HG03558 (cell line): ENCODE data around the gene THSD7B.
"Not testable (repeated sequence)": the region's sequence is repeated elsewhere in the genome, so short reads cannot be mapped to it uniquely, and the experiment has no call there.

Source experiments
- ATAC-seq: cut with Tn5 transposase; IDR thresholded peaks from one replicate; pipeline ENCODE4 v1.9.1; 2021; ENCODE audit warnings: moderate number of reproducible peaks; ENCODE audit not compliant: unreplicated experiment; ENCODE audit errors: extremely low read depth

THSD7B gene

DNA sequence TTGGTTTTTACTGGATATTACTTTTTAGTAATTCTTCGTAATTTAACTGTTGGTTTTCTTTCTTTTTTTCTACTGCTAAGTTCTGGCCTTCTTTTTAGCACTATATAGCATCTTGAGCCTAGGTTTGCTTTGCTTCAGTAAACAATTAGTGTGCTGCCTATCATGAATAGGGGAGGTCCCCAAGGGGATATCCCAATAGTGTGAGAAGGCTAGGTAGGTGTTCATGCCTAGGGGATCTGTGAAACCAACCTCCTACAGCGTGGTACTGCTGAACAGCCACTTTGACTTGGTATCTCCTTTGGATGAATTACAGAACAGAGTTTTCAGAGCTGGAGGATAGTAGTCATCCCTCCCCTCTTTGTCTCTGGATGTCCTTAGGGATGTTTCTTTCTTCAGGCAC lies 888.7 kb downstream of the THSD7B start:
- no peak for ATAC-seq

DNA sequence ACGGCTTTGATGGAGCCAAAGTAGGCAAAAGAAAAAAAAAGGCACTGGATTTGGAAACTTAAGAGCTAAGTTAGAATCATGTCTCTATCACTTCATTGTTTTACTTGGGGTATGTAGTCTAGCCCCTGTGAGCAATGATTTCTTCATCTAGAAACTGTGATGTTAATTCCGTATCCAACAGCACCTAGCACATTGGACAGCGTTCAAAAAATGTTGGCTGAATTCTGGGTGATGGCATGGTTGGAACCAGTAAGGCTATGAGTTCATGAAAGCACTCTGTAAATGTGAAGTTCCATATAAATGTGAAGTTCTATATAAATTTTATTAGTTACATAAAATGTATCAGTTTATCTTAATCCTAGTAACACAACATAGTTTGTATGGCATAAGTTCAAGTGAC lies 890.5 kb downstream of the THSD7B start:
- ATAC-seq = no peak

DNA sequence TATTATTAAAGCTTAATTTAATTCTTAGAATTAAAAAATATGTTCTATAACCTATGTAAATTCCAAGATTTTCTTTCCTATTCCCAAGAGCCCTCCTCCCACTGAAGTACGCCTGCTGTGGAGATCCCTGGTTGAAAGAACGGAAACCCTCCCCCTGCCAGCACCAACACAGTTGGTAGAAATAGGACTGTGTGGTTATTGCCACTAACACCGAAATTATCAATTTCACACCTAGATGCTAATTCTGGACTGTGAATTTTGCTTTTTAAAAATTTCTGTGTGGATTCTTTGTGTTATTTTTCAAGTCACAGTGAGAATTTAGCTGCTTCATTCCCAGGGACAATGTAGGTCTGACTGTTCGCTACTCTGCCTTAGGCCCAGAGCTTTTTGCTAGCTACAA lies 893.1 kb downstream of the THSD7B start:
- no peak for ATAC-seq

DNA sequence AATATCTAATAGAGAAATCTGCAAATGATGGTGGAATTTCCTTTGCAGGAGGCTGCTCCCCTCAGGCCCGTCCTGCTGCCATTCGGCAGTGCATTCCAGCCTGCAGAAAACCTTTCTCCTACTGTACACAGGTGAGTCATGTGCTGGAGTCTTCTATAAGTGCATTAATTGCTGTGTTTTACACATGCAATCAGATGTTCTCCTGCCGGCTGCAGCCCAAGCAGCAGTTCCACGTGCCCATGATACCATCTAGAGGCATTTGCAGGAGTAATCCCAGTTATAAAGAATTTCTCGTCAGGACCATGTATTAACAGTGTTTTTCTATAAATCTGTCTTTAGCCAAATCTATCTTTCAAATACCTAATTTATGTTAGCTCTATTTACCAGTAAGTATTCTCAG lies 894.3 kb downstream of the THSD7B start:
- ATAC-seq = no peak

DNA sequence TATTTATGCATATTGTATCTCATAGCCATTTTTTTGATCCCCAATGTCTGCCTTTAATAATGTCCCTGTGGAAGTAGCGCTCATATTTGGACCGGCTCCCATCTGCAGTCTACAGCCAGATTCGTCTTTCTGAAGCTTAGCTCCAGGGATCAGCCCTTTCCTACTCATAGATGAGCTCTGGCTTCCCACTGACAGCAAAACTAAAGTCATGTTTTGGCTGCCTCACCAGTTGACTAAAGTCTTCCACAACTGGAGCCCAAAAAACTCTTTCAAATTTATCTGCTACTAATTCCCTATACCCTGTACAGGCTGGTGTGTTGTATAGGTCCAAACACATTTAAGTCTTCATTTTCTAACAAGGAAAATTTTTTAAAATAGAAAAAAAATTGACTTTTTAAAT lies 904.8 kb downstream of the THSD7B start:
- no peak for ATAC-seq

DNA sequence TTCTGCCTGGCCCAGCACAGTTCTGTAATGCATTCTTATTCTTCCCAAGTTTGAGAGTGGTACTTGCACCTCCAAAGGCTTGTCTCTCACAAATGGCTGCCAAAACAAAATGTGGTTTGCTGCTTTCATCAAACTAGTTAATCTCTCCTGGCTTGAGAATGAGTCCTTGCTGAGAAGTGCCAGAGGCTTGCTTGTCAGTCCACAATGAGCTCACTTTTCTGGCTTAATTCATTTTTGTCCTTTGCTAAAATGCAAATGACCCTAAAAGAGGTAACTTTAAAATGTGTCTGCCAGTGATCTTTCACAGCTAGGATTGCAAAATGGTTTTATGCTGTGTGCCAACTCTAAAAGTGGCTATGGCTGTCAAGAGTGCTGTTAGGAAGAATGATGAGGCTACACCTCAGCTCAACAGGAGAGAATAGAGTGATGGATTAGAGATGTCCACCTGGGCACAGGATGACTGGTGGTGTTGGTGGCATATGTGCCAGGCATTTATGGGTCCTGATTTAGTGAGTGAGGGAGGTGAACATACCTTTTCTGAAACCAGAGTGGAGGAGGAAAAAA lies 907.7 kb downstream of the THSD7B start:
- ATAC-seq = no peak

DNA sequence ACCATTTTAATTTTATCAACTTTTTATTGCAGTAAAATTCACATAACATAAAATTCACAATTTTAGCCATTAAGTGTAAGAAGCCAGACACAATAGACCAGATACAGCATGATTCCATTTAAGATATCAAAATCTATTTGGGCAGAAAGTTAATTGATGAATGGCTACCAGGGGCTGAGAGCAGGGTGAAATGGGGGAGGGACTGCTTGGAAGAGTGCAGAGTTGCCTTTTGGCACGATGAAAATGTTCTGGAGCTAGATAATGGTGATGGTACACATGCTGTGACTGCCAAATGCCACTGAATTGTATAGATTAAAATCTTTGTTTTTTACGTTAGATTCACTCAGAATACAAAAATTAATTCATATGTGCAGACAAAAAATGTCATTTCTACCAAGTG lies 909.6 kb downstream of the THSD7B start:
- no peak for ATAC-seq

DNA sequence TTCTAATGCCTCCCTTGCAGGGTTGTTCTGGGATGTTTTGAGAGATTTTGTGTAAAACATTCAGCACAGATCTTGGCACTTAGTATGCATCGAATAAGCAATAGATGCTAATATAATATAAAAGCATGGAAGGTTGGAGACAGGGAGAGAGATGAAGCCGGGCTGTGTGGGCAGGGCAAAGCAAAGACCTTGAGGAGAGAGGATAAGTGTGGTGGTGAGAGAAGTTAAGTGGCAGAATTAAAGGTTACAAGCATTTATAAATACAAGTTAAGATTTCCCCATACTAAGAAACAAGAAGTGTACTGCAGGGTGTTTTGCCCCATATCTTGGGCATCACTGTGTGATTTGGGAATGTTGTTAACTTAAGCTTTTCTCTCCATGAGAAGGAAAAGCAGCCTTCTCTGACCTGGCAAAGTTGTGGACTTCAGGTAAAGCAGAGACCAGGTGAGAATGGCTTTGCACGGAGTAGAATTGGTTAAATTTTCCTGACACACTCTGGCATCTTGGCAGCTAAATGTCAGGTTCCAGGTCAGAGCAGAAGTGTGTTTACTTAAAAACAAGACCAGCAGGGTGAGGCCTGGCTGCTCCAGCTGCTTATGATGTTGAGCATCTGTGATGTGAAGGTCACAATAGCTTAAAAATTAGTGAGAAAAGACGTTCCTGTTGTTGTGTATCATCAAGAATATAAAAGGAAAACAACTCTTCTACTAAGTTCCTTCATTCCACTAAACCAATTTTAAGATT lies 910.4 kb downstream of the THSD7B start:
- no peak for ATAC-seq

DNA sequence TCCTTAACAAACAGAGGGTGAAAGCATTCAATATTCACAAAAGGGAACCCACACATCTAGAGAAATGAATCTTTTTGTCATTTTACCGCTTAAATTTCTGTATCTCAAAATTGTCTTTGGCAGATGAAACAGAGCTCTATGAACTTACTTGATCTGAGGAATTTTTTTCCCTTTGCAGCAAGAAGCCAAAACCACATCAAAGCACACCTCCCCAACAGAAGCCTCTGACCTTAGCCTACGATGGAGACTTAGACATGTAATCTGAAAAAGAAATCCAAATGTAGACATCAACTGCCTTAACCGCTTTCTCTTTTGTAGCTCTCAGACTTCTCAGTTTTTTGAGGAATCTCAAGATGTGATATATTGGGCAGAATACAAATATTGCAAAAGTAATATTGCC lies 911.0 kb downstream of the THSD7B start:
- ATAC-seq = no peak

DNA sequence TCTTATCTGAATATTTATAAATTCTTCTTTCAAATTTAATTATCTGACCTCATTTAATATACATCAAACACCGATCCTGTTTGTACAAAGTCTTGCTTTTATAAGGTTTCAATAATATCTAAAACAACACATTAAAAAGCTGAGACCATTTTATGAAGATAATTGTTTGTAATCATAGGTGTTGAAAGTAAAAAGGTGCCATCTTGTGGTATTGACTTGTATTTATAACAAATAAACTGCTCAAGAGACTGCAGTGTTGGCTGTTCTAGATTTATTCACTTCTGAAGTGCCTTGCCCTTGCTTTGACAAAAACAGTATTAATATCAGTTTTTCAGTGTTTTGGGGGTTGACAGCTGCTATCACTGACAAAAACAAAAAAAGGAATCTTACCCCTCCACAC lies 912.1 kb downstream of the THSD7B start:
- no peak for ATAC-seq

DNA sequence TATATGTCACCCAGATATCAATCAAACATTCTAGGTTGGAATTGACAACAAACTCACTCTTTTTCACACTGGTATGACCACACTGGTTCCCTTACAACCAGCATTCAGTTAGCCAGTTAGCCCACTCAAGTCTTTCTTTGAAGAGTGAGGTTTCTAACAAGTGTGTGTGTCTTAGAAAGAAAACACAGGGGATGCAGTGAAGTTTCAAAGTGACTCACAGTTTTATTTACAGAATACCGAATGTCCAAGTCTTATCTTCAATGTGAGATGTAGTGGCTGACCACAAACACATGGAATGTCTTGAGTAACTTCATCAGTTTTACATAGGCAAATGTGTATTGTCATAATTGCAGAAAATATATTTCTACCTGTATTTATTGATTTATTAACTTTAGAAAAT lies 924.2 kb downstream of the THSD7B start:
- no peak for ATAC-seq

DNA sequence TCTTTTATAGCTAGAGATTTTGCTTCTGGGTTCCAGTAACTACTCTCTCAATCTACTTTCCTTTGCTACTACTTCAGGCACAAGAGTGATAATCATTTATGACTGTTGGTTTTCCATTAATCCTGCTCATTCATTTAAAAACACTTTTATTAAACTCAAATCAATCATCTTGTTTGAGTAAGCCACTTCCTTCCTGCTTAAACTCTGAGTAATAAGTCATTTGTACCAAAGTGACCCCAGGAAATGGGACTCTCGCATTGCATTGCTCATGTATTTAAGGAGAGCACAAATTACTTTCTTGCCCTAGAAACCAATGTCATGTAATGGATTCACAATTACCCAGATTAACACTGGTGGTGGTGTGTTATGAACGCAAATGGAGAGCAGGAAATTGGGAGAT lies 928.2 kb downstream of the THSD7B start:
- ATAC-seq = peak; percentile 46

DNA sequence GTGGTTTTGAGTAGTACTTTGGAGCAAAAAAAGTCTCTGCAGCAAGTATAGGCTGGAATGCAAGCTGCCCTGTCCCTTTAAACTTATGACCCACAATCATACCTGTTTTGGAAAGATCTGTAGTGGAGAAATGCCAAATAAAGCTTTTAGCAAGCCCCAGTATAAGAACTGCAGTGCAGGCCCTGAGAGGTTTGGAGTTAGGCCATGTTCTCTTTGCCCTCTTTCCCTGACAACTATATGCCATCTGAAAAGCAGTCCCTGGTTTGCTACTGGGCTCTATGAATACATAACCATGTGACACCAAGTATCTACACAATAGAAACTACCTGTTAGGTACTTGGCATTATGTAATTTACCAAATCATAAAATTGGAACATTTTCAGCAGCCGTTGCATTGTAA lies 931.6 kb downstream of the THSD7B start:
- ATAC-seq = no peak

DNA sequence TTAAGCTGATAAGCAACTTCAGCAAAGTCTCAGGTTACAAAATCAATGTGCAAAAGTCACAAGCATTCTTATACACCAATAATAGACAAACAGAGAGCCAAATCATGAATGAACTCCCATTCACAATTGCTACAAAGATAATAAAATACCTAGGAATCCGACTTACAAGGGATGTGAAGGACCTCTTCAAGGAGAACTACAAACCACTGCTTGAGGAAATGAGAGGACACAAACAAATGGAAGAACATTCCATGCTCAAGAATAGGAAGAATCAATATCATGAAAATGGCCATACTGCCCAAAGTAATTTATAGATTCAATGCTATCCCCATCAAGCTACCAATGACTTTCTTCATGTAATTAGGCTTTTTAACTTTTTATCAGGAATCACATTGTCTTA lies 934.9 kb downstream of the THSD7B start:
- not testable (repeated sequence) for ATAC-seq

DNA sequence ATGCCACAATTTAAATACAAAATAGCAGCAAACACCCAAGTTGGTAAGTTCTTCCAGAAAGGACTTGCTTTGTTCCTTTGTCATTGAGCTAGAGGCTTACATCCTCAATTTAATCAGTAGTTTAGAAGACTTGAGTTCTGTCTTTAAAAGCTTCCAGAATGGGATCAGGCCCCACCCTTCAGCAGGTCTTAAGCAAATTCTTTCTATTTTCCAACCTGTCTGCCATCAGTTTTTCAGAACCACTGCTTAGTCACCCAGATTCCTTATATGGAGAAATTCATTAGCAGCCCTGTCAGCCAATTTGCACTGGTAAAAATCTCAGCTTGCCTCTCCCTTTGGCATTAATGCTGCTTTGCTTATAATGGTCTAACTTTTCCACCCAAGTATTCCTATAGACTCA lies 935.3 kb downstream of the THSD7B start:
- ATAC-seq = no peak

DNA sequence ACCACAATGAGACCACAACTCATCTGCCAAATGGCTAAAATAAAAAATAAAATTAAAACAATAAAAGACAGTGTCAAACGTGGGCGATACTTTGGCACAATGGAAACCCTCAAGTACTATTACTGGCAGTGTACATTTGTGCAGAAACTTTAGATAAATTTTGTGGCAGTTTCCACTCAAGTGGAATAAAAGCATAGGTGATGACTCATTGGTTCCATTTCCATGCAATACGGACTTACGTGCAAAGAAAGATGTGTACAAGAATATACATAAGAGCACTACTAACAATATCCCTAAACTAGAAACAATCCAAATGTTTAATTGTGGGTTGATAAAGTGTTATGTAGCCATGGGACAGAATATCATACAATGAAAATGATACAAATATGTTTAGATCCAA lies 940.0 kb downstream of the THSD7B start:
- no peak for ATAC-seq

DNA sequence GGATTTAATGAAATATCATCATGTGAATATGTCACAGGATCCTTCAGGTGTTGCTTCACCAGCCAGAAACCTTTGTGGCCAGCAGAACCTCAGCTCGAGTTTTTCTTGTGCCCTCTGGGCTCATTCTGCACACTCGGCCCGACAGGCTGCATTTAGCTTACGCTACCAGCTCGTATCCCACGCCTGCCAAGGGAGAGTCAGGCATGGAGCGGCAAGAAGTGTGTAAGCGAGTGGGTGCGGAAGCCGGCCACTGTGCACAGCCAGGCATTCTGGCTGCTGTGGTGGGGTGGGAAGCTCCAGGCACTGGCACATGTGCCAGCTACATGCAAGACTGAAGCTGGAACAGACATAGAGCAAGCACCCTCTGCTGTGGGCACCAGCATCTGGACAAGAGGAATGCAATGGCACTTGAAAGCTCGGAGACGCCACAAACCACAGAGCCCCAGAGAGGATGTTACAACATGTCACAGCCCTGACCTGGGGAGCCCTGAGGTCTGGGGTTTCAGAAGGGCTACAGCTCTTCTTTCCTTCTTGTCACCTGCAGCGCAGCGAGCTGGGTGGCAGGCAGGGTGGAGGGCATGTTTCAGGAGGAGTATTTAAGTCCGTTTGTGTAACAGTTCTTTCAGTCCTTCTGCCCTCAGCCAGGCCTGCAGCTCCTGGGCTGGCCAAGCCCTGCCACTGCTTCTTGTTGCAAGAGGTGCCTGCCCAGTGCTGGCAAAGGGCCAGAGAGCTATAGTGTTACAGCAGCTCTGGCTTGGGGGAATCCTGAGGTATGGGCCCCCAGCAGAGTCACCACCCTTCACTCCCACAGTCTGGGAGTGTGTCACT lies 941.7 kb downstream of the THSD7B start:
- ATAC-seq = no peak

DNA sequence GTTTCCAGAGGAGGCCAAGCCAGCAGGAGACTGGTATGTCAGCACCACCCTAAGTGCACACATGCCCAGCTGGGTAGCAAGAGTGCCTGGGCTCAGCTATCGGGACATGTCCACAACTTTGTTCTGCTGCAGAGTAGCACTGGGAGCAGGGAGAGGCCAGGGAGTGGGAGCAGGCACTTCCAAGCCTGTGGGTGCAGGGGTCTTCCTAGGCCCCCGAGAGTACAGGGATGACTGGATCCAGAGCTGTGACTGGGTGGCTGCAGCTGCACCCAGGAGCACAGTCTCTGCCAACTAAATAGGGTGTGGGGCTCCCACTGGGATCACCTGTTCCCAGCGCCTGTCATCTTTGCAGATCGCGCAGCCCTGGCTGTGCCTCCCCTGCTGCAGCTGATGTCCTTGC lies 943.0 kb downstream of the THSD7B start:
- no peak for ATAC-seq

DNA sequence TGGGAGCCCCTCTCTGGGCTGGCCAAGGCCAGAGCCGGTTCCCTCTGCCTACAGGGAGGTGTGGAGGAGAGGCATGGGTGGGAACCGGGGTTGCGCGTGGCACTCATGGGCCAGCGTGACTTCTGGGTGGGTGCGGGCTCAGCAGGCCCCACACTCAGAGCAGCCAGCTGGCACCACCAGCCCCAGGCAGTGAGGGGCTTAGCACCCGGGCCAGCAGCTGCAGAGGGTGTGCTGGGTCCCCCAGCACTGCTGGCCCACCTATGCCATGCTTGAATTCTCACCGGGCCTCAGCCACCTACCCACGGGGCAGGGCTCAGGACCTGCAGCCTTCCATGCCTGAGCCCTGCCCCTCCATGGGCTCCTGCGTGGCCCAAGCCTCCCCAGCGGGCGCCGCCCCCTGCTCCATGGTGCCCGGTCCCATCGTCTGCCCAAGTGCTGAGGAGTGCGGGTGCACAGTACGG lies 950.4 kb downstream of the THSD7B start:
- no peak for ATAC-seq

DNA sequence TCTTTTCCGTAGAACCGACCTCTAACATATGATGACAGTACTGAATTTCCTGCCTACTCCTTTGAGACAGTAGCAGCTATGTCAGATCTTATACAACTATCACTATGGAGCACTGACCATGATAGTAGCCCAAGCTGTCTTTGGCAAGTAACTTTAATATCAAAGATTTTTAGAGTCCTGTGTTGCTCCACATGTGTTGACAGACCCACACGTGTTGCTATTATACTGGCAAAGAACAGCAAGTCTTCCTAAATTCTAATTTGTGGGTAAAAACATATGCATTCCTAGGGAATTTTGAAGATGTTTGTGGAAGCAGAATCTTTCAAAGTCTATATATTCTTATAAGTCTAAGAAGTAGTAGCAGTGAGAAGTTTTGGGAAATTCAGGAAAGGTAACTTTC lies 953.4 kb downstream of the THSD7B start:
- ATAC-seq = no peak

DNA sequence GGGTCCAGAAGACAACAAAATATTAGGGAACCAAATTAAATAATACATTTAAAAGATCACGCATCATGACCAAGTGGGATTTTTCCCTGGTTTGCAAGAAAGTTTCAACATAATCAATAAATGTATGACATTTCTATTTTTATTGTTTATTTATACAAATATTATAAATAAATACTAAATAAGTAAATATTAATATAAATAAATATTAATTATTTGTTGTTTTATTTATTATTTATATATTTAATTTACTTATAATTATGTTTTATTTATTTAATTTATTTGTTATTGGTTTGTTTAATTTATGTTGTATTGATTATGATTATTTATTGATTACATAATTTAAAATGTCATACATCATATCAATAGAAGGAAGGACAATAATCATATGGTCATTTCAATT lies 956.4 kb downstream of the THSD7B start:
- ATAC-seq = no peak
